Measurements from ENCODE around the gene INPP5A. TPM values are rescaled to one million over a fixed set of nuclear protein-coding genes. Genes with fewer than 3 reads are reported as not detected.

The INPP5A gene
- total and polyA plus RNA-seq, 2 of the 13 experiments (the other 11 are each of a cell fraction or from before 2014, with no cell fraction given), result 17.5 to 37.9 TPM

GRCh38 chr10:132522521-132523411 is 14.8 kb upstream of the INPP5A start (continued):
- TF ChIP-seq EZH2 (conservative IDR thresholded peaks at IDR 0.05; ENCODE audit: low read depth, low read length), result no peak
- TF ChIP-seq TBL1XR1 (IDR thresholded peaks at IDR 0.05; ENCODE audit: borderline replicate concordance, low read length, partially characterized antibody), result no peak
- TF ChIP-seq NFKB2 (CRISPR knock-in tag; IDR thresholded peaks at IDR 0.05; ENCODE audit: borderline replicate concordance), result no peak
- TF ChIP-seq ZIK1 (CRISPR knock-in tag; IDR thresholded peaks at IDR 0.05; ENCODE audit: borderline replicate concordance, low read depth), result no peak
- no peak for TF ChIP-seq ERF (CRISPR knock-in tag; IDR thresholded peaks at IDR 0.05)
- TF ChIP-seq ATF7 (IDR thresholded peaks at IDR 0.05), result no peak
- no peak for TF ChIP-seq ATF7 (CRISPR knock-in tag; IDR thresholded peaks at IDR 0.05)
- no peak for TF ChIP-seq IRX3 (CRISPR knock-in tag; IDR thresholded peaks at IDR 0.05; ENCODE audit: borderline replicate concordance, low read depth)
- no peak for TF ChIP-seq TBX2 (CRISPR knock-in tag; IDR thresholded peaks at IDR 0.05; ENCODE audit: borderline replicate concordance)
- no peak for TF ChIP-seq ZNF318 (CRISPR knock-in tag; IDR thresholded peaks at IDR 0.05)
- no peak for TF ChIP-seq LRRFIP1 (CRISPR knock-in tag; conservative IDR thresholded peaks at IDR 0.05)
- no peak for TF ChIP-seq SIX4 (CRISPR knock-in tag; IDR thresholded peaks at IDR 0.05)

All from HepG2 (cell line).